H1 (cell line): ENCODE data around the gene CASZ1. TPM values are rescaled to one million over a fixed set of nuclear protein-coding genes. Genes with fewer than 3 reads are reported as not detected.

Experiments
- CTCF ChIA-PET: fragments of 300-600 bp; sonication (Branson Sonifier 250); formaldehyde crosslinking; loops from one replicate; lab custom pipeline; 2021; ENCODE audit not compliant: partially characterized antibody; lab: Charles Lee
- POLR2A ChIA-PET: fragments of 300-600 bp; sonication (Branson Sonifier 250); formaldehyde crosslinking; loops from one replicate; lab custom pipeline; 2021; ENCODE audit warnings: inconsistent platforms; ENCODE audit not compliant: partially characterized antibody; lab: Charles Lee
- DNase-seq, 2 experiments: peaks; one replicate each; pipeline versions ENCODE4 v3.0.0 to v3.0.0-alpha.2; 2010 to 2022; ENCODE audit warnings: low spot score in 2 of 2, low read depth in 1 of 2, mixed read lengths in 1 of 2
- FAIRE-seq: peaks from 2 replicates; lab custom pipeline; 2011; peaks lifted over from hg19 to GRCh38; lab: Jason Lieb, UNC
- H2AFZ ChIP-seq: 2 replicates; pipeline ENCODE4 v1.8.1; 2012; ENCODE audit warnings: low read length, inconsistent platforms
- H2AK5ac ChIP-seq: 2 replicates; pipeline ENCODE4 v1.6.1; 2013; ENCODE audit warnings: low read depth, low read length
- H2BK120ac ChIP-seq: replicated peaks from 2 replicates; pipeline ENCODE3; 2013; ENCODE audit warnings: low read depth, low read length, inconsistent platforms
- H2BK12ac ChIP-seq: 2 replicates; pipeline ENCODE4 v1.6.1; 2013; ENCODE audit warnings: low read depth, low read length
- H2BK15ac ChIP-seq: 2 replicates; pipeline ENCODE4 v1.6.1; 2013; ENCODE audit warnings: low read length
- H2BK20ac ChIP-seq: 2 replicates; pipeline ENCODE4 v1.6.1; 2013; ENCODE audit warnings: low read length
- H2BK5ac ChIP-seq: 2 replicates; pipeline ENCODE4 v1.6.1; 2013; ENCODE audit warnings: low read depth, low read length
- H3K14ac ChIP-seq: 2 replicates; pipeline ENCODE4 v1.6.1; 2013; ENCODE audit warnings: inconsistent platforms; ENCODE audit not compliant: insufficient read length
- H3K18ac ChIP-seq: 2 replicates; pipeline ENCODE4 v1.6.1; 2013; ENCODE audit warnings: low read length; ENCODE audit errors: extremely low read depth
- H3K23ac ChIP-seq: 2 replicates; pipeline ENCODE4 v1.6.1; 2013; ENCODE audit warnings: inconsistent platforms; ENCODE audit not compliant: insufficient read length
- H3K23me2 ChIP-seq: 2 replicates; pipeline ENCODE4 v1.6.1; 2013; ENCODE audit warnings: low read depth, low read length
- H3K27ac ChIP-seq: 2 replicates; pipeline ENCODE4 v1.6.1; 2011; ENCODE audit warnings: low read depth, low read length, inconsistent platforms
- H3K27me3 ChIP-seq, 4 experiments: replicated peaks in 1 of 4; 1 replicate in 1 of 4; 2 replicates in 3 of 4; pipeline versions ENCODE4 v1.6.1 to v1.8.1; 2011 to 2013; ENCODE audit warnings: low read length in 3 of 4, mild to moderate bottlenecking in 3 of 4, inconsistent platforms in 2 of 4, mixed read lengths in 2 of 4, moderate library complexity in 1 of 4; ENCODE audit not compliant: control insufficient read depth in 3 of 4, insufficient read depth in 3 of 4; ENCODE audit errors: extremely low read depth in 1 of 4
- H3K36me3 ChIP-seq, 4 experiments: 2 replicates each; pipeline versions ENCODE4 v1.6.1 to v1.8.1; 2011 to 2013; ENCODE audit warnings: mild to moderate bottlenecking in 4 of 4, low read length in 3 of 4, moderate library complexity in 2 of 4, control low read depth in 1 of 4, inconsistent platforms in 1 of 4; ENCODE audit not compliant: insufficient read depth in 4 of 4, control insufficient read depth in 2 of 4
- H3K4ac ChIP-seq: replicated peaks from 2 replicates; pipeline ENCODE3; 2013; ENCODE audit warnings: low read length, low read depth, mixed read lengths, inconsistent platforms; ENCODE audit not compliant: insufficient read length
- H3K4me1 ChIP-seq, 4 experiments: replicated peaks in 1 of 4; 1 replicate in 1 of 4; 2 replicates in 3 of 4; pipeline versions ENCODE4 v1.6.1 to v1.8.1; 2011 to 2013; ENCODE audit warnings: low read length in 3 of 4, inconsistent platforms in 2 of 4, mixed read lengths in 1 of 4; ENCODE audit not compliant: insufficient read depth in 4 of 4, control insufficient read depth in 3 of 4
- H3K4me2 ChIP-seq, 2 experiments: 2 replicates each; pipeline versions ENCODE4 v1.6.1 to v1.8.1; 2011 to 2013; ENCODE audit warnings: low read depth in 2 of 2, low read length in 2 of 2, control low read depth in 1 of 2, inconsistent platforms in 1 of 2, mild to moderate bottlenecking in 1 of 2; ENCODE audit not compliant: insufficient read depth in 1 of 2
- H3K4me3 ChIP-seq, 4 experiments: fragments of 200-600, 300-600 bp in 1 of 4; sonication (generic), shearing (Covaris generic), sonication (Bioruptor Twin) in 1 of 4; 2 replicates each; pipeline versions ENCODE4 v1.5.1 to v1.8.1; 2011 to 2016; ENCODE audit warnings: low read length in 4 of 4, low read depth in 3 of 4, control low read depth in 2 of 4, inconsistent platforms in 2 of 4, mild to moderate bottlenecking in 2 of 4, mixed read lengths in 1 of 4, moderate library complexity in 1 of 4; ENCODE audit not compliant: insufficient read depth in 2 of 4; ENCODE audit errors: extremely low read depth in 1 of 4
- H3K56ac ChIP-seq: replicated peaks from 2 replicates; pipeline ENCODE3; 2013; ENCODE audit warnings: low read depth, mild to moderate bottlenecking, mixed read lengths, low read length, inconsistent platforms; ENCODE audit not compliant: insufficient read length
- H3K79me1 ChIP-seq: 2 replicates; pipeline ENCODE4 v1.6.1; 2013; ENCODE audit warnings: low read depth, low read length, control low read depth
- H3K79me2 ChIP-seq, 2 experiments: 2 replicates each; pipeline versions ENCODE4 v1.6.1 to v1.8.1; 2012 to 2013; ENCODE audit warnings: low read length in 2 of 2, mild to moderate bottlenecking in 2 of 2, inconsistent platforms in 1 of 2; ENCODE audit not compliant: insufficient read depth in 2 of 2, control insufficient read depth in 1 of 2
- H3K9ac ChIP-seq, 4 experiments: replicated peaks in 1 of 4; 1 replicate in 1 of 4; 2 replicates in 3 of 4; pipeline versions ENCODE4 v1.6.1 to v1.8.1; 2011 to 2013; ENCODE audit warnings: low read depth in 3 of 4, low read length in 3 of 4, control low read depth in 2 of 4, mild to moderate bottlenecking in 2 of 4, moderate library complexity in 2 of 4, inconsistent platforms in 1 of 4; ENCODE audit errors: extremely low read depth in 1 of 4
- H3K9me3 ChIP-seq, 2 experiments: 2 replicates each; pipeline versions ENCODE4 v1.6.1 to v1.8.1; 2012 to 2013; ENCODE audit warnings: mild to moderate bottlenecking in 2 of 2, moderate library complexity in 2 of 2, control low read depth in 1 of 2, inconsistent platforms in 1 of 2, low read depth in 1 of 2, low read length in 1 of 2, mixed read lengths in 1 of 2; ENCODE audit not compliant: insufficient read depth in 2 of 2
- H4K20me1 ChIP-seq, 2 experiments: replicated peaks in 1 of 2; 2 replicates each; pipeline versions ENCODE3 to v1.8.1; 2011 to 2013; ENCODE audit warnings: inconsistent platforms in 2 of 2, low read length in 2 of 2, mild to moderate bottlenecking in 1 of 2; ENCODE audit not compliant: insufficient read depth in 2 of 2, control insufficient read depth in 1 of 2
- H4K5ac ChIP-seq: 2 replicates; pipeline ENCODE4 v1.6.1; 2013; ENCODE audit warnings: low read length, low read depth, mixed read lengths, inconsistent platforms; ENCODE audit not compliant: insufficient read length
- H4K8ac ChIP-seq: 2 replicates; pipeline ENCODE4 v1.8.0; 2013; ENCODE audit warnings: mild to moderate bottlenecking, moderate library complexity, low read length, inconsistent platforms; ENCODE audit not compliant: insufficient read depth; ENCODE audit errors: extremely low read depth
- H4K91ac ChIP-seq: replicated peaks from 2 replicates; pipeline ENCODE3; 2013; ENCODE audit warnings: low read length, mixed read lengths, inconsistent platforms; ENCODE audit not compliant: insufficient read length
- BACH1 ChIP-seq: IDR thresholded peaks from 2 replicates; pipeline ENCODE4 v1.6.1; 2012; ENCODE audit warnings: low read length, improper control_type of control experiment
- CBX8 ChIP-seq: fragments of 300-800, 300-1000 bp; sonication (generic); IDR thresholded peaks from 2 replicates; pipeline ENCODE4 v1.7.1; 2016; ENCODE audit warnings: low read depth, low read length, borderline replicate concordance
- POLR2A ChIP-seq, 2 experiments: IDR thresholded peaks; 1 replicate in 1 of 2; 2 replicates in 1 of 2; pipeline ENCODE4 v1.6.1; 2011; ENCODE audit warnings: low read depth in 2 of 2, low read length in 2 of 2, mild to moderate bottlenecking in 2 of 2; ENCODE audit errors: control extremely low read depth in 1 of 2
- POU5F1 ChIP-seq: IDR thresholded peaks from 2 replicates; pipeline ENCODE4 v1.6.1; 2011; ENCODE audit warnings: low read depth, mild to moderate bottlenecking, low read length, moderate library complexity
- RXRA ChIP-seq: IDR thresholded peaks from 2 replicates; pipeline ENCODE4 v1.6.1; 2011; ENCODE audit warnings: low read depth, mild to moderate bottlenecking, low read length, moderate library complexity; ENCODE audit not compliant: insufficient read depth
- SIRT6 ChIP-seq: IDR thresholded peaks from one replicate; pipeline ENCODE4 v1.7.1; 2012; ENCODE audit warnings: low read length, inconsistent platforms
- SP1 ChIP-seq: IDR thresholded peaks from 2 replicates; pipeline ENCODE4 v1.6.1; 2011; ENCODE audit warnings: low read depth, low read length
- TCF12 ChIP-seq: IDR thresholded peaks from 2 replicates; pipeline ENCODE4 v1.6.1; 2011; ENCODE audit warnings: low read depth, mild to moderate bottlenecking, low read length
- USF2 ChIP-seq: IDR thresholded peaks from 2 replicates; pipeline ENCODE4 v1.6.1; 2011; ENCODE audit warnings: low read length, improper control_type of control experiment
- WGBS, 2 experiments: shearing (Covaris generic) in 1 of 2; methylation state at CpG; one replicate each; pipeline versions ENCODE4 v1.1.6 to v1.1.7; 2013 to 2015; ENCODE audit warnings: low lambda C conversion rate in 2 of 2, mixed read lengths in 2 of 2, inconsistent platforms in 1 of 2, low coverage in 1 of 2, missing lambda C conversion rate in 1 of 2; ENCODE audit not compliant: insufficient replicate concordance in 2 of 2, insufficient coverage in 1 of 2, insufficient read length in 1 of 2; ENCODE audit errors: extremely low coverage in 1 of 2, missing lambda C conversion rate in 1 of 2; 5-methylcytosine and 5-hydroxymethylcytosine counted together
- polyA plus RNA-seq, 7 experiments: library from polyadenylated mRNA; depleted of rRNA in 3 of 7; stranded (reverse) in 5 of 7; unstranded in 2 of 7; fragments of >200 nt in 5 of 7; fragments of 200-250 nt in 2 of 7; gene quantifications; 1 replicate in 5 of 7; 2 replicates in 1 of 7; 4 replicates in 1 of 7; pipeline versions ENCODE4 v1.2.1 to v1.2.3, GENCODE V29; 2011 to 2013; ENCODE audit warnings: missing spikeins in 2 of 7, mixed read lengths in 2 of 7
- total RNA-seq: library from RNA; stranded (reverse); fragmentation: NEBNext Ultra II Directional; extraction: Animal tissue kit (Norgen Biotek cat#: 25700); gene quantifications from 2 replicates; pipeline ENCODE4 v1.2.1, GENCODE V29; 2021

CASZ1 gene
- total and polyA plus RNA-seq, 2 of the 8 experiments (the other 6 are each of a cell fraction or from before 2014, with no cell fraction given), result 4.4 to 7.7 TPM

GRCh38 chr1:10599194-10599861 lies 197.1 kb downstream of the CASZ1 start:
- no peak overlapping the region for H4K91ac ChIP-seq
- H3K56ac ChIP-seq, result no peak overlapping the region
- H4K8ac ChIP-seq, result no peak overlapping the region
- ChIA-PET CTCF (interaction anchor here (0.6 to 1.3 kb wide), 2 partner anchors 29 to 63 kb away, joined by 3 to 4 read pairs; no protein-coding TSS in a partner anchor), POLR2A (no interaction called here)
- H3K14ac ChIP-seq, result no peak overlapping the region
- no peak overlapping the region for H4K5ac ChIP-seq
- H3K9me3 ChIP-seq, result no peaks in the 10 kb centered on the region
- H3K4ac ChIP-seq, result no peak overlapping the region
- H2BK20ac ChIP-seq, result no peak overlapping the region
- no peak overlapping the region for H2BK120ac ChIP-seq
- WGBS, 2 experiments, result 94% methylated on average over 6 of the region's 6 CpGs; no CpG with 5 or more reads in 1 of the 2 experiments
- H3K79me2 ChIP-seq, result no peaks in the 10 kb centered on the region
- H3K79me1 ChIP-seq, result no peaks in the 10 kb centered on the region
- no peak overlapping the region for H3K23ac ChIP-seq
- H2BK15ac ChIP-seq, result no peak overlapping the region
- FAIRE-seq (no peak), DNase-seq (peak in 1 of 2 experiments; percentile 36)
- H3K4me2 ChIP-seq, result no peak overlapping the region
- H2BK5ac ChIP-seq, result no peak overlapping the region
- TF ChIP-seq POU5F1, result no peak
- TF ChIP-seq POLR2A (IDR thresholded peaks at IDR 0.05; ENCODE audit: control extremely low read depth in 1 of 2, low read depth in 2 of 2, low read length in 2 of 2), result no peak
- TF ChIP-seq SIRT6, result no peak
- TF ChIP-seq RXRA, result no peak
- no peak for TF ChIP-seq SP1
- no peak for TF ChIP-seq BACH1
- TF ChIP-seq TCF12, result no peak
- TF ChIP-seq USF2, result no peak
- no peak for TF ChIP-seq CBX8
- H2BK12ac ChIP-seq, result no peak overlapping the region
- no peak overlapping the region for H3K27ac ChIP-seq
- H2AK5ac ChIP-seq, result no peak overlapping the region
- H2AFZ ChIP-seq, result no peak overlapping the region
- H3K9ac ChIP-seq, result no peak overlapping the region
- H3K4me3 ChIP-seq, result no peak overlapping the region
- no peaks in the 10 kb centered on the region for H3K23me2 ChIP-seq
- no peaks in the 10 kb centered on the region for H3K27me3 ChIP-seq
- no peak overlapping the region for H3K18ac ChIP-seq
- peaks cover 0 to 5% (median 5%) of the 10 kb centered on the region in 4 experiments for H3K4me1 ChIP-seq
- H4K20me1 ChIP-seq, result peaks cover 0 to 1% of the 10 kb centered on the region in 2 experiments
- H3K36me3 ChIP-seq, result no peaks in the 10 kb centered on the region; a peak in 1 of 8 replicates
